HS-5 (cell line): ENCODE results near the gene CD300LG.
"Not testable (repeated sequence)": the region's sequence is repeated elsewhere in the genome, so short reads cannot be mapped to it uniquely, and the experiment has no call there.

Source experiments
- DNase-seq: peaks from one replicate; pipeline ENCODE4 v3.0.0-alpha.2; 2012; ENCODE audit warnings: low read depth

The CD300LG gene

GRCh38 chr17:43879723-43880419 is 32.9 kb downstream of the CD300LG start:
- DNase-seq: no peak

DNA sequence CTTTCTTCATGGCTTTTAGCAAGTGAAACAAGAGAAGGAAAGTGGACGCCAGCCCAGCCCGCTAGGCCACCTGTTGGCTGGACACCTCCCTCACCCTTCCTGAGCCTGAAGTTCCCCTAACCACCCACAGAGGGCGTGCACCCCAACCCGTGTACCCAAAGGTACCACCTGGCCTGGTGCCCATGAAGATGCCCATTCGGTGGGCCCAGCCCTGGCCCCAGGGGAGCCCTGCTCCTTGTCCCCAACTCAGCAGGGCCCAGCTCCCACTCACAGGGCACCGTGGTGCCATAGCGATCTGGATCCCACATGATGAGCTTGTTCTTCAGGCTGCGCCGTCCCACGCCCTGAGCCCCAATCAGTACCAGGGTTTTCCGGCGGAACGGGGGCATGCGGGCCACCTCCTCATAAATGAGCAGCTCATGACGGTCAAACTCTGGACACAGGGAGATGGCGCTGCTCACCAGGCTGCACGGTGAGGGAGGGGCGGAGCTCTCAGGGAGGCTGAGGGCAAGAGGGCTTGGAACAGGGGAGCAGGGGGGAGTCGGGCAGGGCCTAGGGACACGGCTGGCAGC is 33.5 kb downstream of the CD300LG start:
- DNase-seq: no peak

- no peak for DNase-seq
These were observed 34.2 kb downstream of the CD300LG start for GRCh38 chr17:43881181-43881580.

- DNase-seq: no peak
These were observed 35.0 kb downstream of the CD300LG start for GRCh38 chr17:43881758-43882505.

DNA sequence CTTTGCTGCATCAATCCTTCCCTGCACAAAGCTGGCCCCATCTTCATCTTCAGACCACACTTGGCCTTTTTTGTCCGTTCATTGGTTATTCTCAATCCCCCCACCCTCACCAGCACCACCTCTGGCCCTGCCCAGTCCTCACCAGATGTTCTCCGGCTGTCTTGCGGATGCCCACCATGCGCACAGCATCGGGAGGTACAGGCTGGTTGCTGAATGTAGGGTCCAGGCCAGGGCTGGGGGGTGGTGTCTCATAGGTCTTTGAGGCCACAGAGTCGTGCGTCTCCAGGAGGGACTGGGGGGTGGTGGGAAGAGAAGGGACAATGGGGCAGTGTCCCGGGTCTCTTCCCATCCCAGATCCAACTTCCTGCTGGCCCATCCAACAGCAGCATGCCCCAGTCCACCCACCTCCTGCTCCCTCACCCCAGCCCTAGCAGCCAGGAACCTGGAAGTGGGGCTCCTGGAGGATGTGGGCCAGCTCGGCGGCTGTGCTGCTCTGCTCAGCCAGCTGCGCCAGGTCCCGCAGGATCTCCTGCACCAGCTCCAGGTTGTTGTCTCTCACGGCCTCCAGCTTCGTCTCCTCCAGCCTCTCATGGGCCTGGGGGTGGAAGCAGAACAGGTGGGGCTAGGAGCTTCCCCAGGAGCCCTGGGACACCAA is 35.9 kb downstream of the CD300LG start:
- no peak for DNase-seq

DNA sequence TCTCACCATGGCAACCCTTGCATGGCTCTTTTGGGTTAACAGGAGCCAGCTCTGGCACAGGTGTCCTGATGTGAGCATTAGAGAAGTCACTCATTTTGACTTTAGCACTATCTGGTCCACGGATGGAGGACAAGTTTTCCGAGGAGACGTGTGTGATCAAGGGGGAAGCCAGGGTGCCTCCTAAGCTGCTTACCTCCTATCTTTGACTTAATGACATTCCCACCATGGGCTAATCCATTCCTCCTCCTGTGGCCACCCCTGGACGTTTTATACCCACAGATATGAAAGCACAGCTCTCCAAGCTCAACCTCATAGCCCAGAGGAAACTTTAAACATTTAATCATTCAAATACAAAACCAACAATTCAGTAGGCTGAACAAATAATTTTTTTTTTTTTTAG is 41.6 kb downstream of the CD300LG start:
- DNase-seq: no peak

- no peak for DNase-seq
These were observed 43.3 kb downstream of the CD300LG start for GRCh38 chr17:43890240-43890639.

GRCh38 chr17:43891851-43892646 is 45.1 kb downstream of the CD300LG start:
- DNase-seq: no peak

DNA sequence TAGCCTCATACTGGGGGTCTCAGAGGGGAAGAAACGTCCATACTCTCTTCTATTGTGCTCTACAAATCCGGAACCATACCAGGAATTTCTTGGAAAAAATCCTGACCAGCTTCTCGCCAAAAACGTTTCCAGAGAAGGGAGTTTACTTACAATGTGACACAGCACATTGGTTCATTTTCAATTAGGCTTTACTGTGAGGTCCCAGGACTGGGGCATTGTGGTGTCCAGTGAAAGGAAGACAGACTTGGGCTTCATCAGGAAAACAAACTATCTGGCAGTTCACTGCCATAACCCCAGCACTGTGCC is 45.6 kb downstream of the CD300LG start:
- no peak for DNase-seq

DNA sequence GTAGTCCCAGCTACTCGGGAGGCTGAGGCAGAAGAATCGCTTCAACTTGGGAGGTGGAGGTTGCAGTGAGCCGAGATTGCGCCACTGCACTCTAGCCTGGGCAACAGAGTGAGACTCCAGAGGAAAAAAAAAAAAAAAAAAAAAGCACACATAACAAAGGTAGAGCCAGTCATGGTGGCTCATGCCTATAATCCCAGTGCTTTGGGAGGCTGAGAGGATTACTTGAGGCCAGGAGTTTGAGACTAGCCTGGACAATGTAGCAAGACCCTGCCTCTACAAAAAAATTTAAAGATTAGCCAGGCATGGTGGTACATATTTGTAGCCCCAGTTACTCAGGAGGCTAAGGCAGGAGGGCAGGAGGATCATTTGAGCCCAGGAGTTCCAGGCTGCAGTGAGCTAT is 47.5 kb downstream of the CD300LG start:
- not testable (repeated sequence) for DNase-seq

- DNase-seq: no peak
These were observed 50.9 kb downstream of the CD300LG start for GRCh38 chr17:43897831-43898230.

DNA sequence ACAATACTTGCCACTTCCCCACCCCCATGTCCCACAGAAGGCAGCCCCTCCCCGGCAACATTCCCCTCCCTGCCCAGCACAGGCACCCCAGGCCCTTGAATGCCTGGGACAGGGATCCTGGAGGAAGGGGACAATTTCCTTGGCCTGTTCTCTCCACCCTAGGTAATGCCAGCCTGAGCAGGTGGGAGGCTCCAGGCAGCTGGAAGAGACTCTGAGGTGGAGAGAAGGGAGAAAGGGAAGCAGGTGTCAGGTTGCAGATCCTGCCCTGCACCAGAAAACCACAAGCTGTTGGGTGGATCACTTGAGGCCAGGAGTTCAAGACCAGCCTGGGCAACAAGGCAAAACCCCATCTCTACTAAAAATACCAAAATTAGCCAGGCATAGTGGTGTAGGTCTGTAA is 51.5 kb downstream of the CD300LG start:
- DNase-seq: no peak

GRCh38 chr17:43900183-43900857 is 53.3 kb downstream of the CD300LG start:
- peak; percentile 39 for DNase-seq

GRCh38 chr17:43900858-43901754 is 54.1 kb downstream of the CD300LG start:
- no peak for DNase-seq

GRCh38 chr17:43901861-43902589 is 55.0 kb downstream of the CD300LG start:
- DNase-seq: no peak

DNA sequence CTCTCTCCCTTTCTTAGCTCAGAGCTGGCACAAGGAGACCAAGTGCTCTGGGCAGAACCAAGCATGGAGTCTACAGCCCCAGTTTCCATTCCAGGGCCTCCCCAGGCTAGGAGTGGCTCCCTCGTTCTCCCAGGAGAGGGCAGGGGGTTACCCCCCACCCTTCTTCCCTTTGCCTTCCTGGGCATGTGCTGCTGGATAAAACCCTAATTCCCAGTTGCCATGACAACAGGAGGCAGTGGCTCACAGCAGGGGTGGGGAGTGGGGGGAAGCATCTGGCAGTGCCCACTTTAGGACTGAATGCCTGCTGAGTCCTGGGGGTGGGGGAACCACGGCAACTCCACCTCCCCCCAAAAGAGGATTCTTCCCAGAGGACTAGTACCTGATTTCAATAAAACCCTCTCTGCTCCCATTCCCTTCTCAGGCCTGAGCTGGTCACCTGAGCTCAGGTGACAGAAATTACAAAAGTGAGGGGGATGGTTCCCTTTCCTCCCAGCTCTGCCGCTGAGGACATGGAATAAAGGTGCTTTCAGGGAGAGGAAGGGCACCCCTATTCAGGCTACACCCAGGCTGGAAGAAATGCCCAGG is 58.5 kb downstream of the CD300LG start:
- no peak for DNase-seq

GRCh38 chr17:43905985-43906852 is 59.2 kb downstream of the CD300LG start:
- DNase-seq: no peak

GRCh38 chr17:43906951-43907424 is 60.0 kb downstream of the CD300LG start:
- no peak for DNase-seq
